ENCODE results near the gene KIRREL2.
A peak's percentile ranks its signal among the peaks of the same experiment; 100 is the strongest.

The KIRREL2 gene

GRCh38 chr19:35844482-35845214 is 12.1 kb upstream of the KIRREL2 start:
- no peak for DNase-seq (ENCODE audit: low read depth in 2 of 2)

GRCh38 chr19:35845215-35846037 is 11.3 kb upstream of the KIRREL2 start:
- DNase-seq (ENCODE audit: low read depth in 2 of 2) = no peak

DNA sequence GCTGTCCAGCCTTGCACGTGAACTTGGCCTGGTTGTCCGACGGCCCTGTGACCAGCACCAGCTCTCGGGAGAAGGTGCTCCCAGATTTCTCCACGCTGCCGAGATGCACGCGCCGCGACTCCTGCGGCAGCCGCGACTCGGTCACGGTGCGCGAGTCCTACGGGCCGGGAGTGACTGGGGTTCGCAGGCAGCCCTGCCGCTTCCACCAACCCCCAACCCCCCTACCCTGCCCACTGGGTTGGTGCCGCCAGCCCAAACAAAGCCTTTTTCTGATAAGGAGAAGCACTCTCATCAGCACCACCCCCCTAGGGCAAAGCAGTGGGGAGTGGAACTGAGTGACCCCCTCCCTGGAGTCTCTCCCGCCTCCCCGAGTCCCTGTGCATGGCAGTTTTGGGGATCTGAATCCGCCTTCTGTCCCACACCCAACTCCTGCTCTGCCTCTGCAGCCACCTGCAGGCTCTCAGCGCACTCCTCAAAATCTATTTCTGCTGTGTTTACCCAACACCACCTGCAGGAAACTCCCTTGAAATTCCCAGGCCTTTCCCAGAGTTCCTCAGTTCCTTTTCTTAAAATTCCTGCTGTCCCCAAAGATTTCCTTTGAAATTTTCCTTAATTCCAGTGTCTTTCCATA is 10.6 kb upstream of the KIRREL2 start:
- DNase-seq (ENCODE audit: low read depth in 2 of 2) = no peak

DNA sequence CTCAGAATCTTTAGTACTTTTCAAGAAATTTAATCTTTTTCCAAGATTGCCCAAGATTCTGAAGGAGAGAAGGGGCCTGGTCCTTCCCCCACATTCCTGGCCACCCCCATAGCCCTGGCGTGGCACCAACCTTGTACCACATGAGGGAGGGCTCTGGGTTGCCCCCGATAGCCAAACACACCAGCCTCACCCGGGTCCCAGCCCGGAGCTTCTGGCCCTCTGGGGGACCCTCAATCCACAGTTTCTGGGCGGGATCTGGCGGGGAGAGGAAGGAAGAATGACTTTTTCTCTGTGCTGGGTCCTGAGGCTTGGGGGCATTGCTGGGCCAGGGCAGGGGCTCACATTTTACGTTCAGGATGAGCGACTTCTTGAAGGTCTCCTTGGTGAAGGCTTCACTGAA is 8.8 kb upstream of the KIRREL2 start:
- DNase-seq (ENCODE audit: low read depth in 2 of 2) = no peak

GRCh38 chr19:35848486-35848885 is 8.2 kb upstream of the KIRREL2 start:
- DNase-seq (ENCODE audit: low read depth in 2 of 2) = no peak

DNA sequence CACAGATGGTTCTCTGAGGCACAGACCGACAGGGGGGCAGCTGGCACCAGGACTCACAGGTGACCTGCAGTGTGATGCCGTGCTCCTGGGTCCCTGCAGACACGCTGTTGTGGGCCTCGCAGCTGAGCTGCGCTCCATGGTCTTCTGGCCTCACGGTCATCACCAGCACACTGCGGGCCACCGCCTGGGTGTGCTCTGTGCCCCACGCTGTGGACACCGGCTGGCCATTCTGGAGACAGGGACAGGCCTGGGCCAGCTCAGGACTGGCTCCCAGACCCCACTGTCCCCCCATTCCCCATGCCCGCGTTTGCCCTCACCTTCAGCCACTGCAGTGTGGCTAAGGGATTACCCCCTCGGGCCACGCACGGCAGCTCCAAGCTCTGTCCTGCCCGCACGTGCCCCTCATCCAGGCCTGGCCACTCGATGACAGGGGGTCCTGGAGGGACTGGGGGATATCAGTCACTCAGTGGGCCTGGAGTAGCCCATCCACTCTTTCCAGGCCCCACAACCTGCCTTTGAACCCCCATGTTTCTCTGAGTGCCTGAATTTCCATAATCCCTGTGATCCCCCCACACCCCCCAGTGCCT is 7.7 kb upstream of the KIRREL2 start:
- no peak for DNase-seq (ENCODE audit: low read depth in 2 of 2)

DNA sequence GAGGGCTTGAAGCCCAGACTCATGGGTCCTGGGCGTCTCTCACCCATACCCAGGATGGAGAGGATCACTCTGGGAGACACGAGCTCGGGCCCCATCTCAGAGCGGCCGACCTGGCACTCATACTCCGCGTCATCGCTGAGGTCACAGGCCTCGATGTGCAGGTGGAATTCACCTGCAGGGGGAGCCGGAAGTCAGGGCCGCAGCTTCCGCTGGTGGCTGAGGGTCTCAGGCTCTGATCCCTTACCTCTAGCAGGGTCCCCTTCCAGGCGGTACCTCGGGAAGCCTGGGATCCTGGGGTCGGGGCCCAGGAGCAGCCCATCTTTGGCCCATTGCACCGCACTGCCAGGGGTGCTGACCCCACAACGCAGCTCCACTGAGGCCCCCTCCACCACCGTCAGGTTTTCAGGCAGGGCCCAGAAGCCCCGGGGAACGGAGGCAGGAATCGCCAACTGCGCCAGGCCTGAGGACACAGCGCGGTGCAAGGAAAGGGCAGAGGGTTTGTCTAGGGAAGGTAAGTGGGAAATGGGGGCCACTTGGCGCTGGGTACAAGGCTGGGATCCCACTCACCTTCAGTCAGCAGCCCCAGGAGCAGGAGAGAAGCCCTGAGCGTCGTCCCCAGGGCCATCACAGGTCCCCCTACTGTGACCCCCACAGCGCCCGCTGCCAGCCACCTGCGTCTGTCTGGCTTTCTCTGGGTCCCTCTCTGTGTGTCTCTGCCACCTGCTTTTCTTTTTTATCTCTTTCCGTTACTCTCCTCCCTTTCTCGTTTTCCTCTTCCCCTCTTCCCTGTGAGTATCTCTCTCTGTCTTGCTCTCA is 5.3 kb upstream of the KIRREL2 start:
- DNase-seq (ENCODE audit: low read depth in 2 of 2) = no peak

DNA sequence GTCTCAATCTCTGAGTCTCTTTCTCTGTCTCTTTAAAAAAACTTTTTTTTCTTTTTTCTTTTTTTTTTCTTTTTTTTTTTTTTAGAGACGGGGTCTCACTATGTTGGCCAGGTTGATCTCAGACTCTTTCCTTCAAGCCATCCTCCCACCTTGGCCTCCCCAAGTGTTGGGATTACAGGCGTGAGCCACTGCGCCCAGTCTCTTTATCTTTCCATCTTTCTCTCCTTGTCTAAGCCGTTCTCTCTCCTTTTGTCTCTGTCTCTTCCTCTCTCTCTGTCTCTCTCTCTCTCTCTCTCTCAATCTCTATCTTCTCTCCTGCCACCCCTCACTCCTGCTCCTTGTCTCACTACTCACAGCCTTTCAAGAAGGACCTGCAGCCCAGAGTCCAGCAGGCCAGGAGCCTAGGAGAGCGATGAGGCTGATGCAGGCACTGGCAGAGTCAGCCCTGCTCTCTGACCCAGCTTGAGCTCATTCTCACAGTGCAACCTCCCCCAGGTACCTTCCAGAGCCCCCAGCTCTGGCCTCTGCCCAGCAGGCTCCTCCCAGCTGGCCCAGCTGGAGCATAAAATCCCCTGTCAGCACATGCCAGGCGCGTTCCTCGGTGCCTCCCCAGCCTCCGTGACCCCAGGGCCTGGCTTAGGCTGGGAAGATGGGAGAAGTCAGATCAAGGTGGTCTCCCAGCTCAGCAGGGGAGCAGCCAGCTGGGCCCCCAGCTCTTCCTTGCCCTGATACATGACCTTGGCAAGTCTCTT is 4.5 kb upstream of the KIRREL2 start, which contains the start of gene NPHS1:
Gene NPHS1 (minus strand): TSS at position 476 of the 752 bp plus-strand sequence. CDS start 667 bp downstream, outside the sequence.
- DNase-seq (ENCODE audit: low read depth in 2 of 2) = no peak

- no peak for DNase-seq (ENCODE audit: low read depth in 2 of 2)
Observed at GRCh38 chr19:35853038-35853756, 3.5 kb upstream of the KIRREL2 start.

- DNase-seq (ENCODE audit: low read depth in 2 of 2) = no peak
Observed at GRCh38 chr19:35858311-35858710, 1.6 kb downstream of the KIRREL2 start.

GRCh38 chr19:35859414-35859813 is 2.7 kb downstream of the KIRREL2 start:
- DNase-seq (ENCODE audit: low read depth in 2 of 2) = no peak

GRCh38 chr19:35860436-35860817 is 3.7 kb downstream of the KIRREL2 start:
- DNase-seq (ENCODE audit: low read depth in 2 of 2) = no peak

DNA sequence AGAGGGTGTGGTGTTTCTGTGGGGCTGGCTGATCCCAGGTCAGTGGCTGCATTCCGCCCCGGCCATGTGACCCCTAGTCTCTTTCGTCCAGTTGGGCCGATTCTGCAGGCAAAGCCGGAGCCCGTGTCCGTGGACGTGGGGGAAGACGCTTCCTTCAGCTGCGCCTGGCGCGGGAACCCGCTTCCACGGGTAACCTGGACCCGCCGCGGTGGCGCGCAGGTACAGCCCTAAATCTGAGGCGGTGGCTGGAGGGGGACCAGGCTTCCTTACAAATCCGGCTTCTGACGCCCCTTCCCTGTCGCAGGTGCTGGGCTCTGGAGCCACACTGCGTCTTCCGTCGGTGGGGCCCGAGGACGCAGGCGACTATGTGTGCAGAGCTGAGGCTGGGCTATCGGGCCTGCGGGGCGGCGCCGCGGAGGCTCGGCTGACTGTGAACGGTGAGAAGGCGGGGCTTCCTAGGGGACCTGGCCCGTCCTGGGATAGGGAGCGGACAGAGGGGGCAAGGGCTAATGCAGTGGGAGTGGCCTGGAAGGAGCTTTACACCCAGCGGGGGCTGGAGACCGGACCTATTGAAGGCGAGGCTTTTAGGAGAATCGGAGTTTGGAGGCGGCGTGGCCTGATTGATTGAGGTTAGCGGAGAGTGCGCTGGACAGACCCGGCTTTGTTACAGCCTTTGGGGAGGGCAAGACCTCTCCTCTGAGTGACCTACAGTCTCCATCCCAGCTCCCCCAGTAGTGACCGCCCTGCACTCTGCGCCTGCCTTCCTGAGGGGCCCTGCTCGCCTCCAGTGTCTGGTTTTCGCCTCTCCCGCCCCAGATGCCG is 4.3 kb downstream of the KIRREL2 start:
- DNase-seq (ENCODE audit: low read depth in 2 of 2) = no peak

- no peak for DNase-seq (ENCODE audit: low read depth in 2 of 2)
Observed at GRCh38 chr19:35861640-35862160, 5.0 kb downstream of the KIRREL2 start.

DNA sequence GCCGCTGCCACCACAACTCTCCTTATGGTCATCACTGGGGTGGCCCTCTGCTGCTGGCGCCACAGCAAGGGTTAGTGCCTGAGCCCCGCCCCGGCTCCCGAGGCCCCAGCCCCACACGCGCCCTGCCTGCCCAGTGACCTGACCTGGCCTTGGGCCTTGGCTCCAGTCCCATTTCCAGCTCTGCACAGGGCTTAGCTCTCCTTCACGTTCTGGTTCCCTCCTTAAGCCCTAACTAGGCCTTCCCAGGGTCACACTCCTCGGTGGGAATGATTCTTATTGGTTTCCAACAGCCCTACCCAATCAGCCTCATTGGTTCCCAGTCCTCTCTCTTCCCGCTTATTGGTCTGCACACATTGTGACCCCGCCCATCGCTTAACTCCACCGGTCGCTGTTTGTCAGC is 5.8 kb downstream of the KIRREL2 start:
- no peak for DNase-seq (ENCODE audit: low read depth in 2 of 2)

GRCh38 chr19:35863018-35863417 is 6.3 kb downstream of the KIRREL2 start:
- no peak for DNase-seq (ENCODE audit: low read depth in 2 of 2)

GRCh38 chr19:35868172-35868822 is 11.6 kb downstream of the KIRREL2 start, which contains the start of gene APLP1:
Gene APLP1 (plus strand): TSS chr19:35868574. CDS start chr19:35868637, 63 bp downstream.
- DNase-seq (ENCODE audit: low read depth in 2 of 2) = peak; percentile 28 to 45

DNA sequence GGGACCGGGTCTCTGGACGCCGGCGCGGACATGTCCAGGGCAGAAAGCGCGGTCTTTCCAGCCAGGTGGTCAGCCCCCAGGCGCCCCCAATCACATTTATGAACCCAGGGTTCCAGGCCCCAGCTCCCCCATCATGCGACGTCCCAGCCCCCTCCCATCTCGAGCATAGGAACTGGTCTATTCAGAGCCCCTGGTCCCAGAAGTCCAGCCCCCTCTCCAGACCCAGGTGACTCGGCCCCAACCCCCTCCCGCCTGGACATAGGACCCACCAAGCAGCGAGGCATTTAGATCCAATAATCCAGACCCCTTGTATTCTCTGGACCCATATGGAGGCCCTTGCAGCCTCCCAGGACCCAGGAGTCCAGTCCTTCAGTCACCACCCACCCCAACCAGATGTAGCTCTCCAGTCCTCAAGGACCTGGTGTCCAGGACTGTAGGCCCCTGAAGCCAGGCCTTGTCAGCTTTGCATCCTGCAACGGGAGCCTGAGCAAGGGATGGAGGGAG is 12.2 kb downstream of the KIRREL2 start:
- no peak for DNase-seq (ENCODE audit: low read depth in 2 of 2)
